Smooth muscle cell (in vitro differentiated cells): ENCODE results near the gene LRRC74B. TPM values are rescaled to one million over a fixed set of nuclear protein-coding genes. Genes with fewer than 3 reads are reported as not detected.

Source experiments
- DNase-seq: peaks from one replicate; lab custom pipeline; 2025; ENCODE audit not compliant: unreplicated experiment; lab: John Stamatoyannopoulos, UW
- H2AFZ ChIP-seq: fragments of 200-600 bp; sonication (generic); 2 replicates; pipeline ENCODE4 v1.6.0; 2016; ENCODE audit warnings: antibody characterized with exemption, low read depth, mild to moderate bottlenecking
- H3F3A ChIP-seq: fragments of 200-600 bp; sonication (generic); 2 replicates; pipeline ENCODE4 v1.6.0; 2017; ENCODE audit warnings: antibody characterized with exemption, low read depth
- H3K27ac ChIP-seq: fragments of 200-600 bp; sonication (generic); 2 replicates; pipeline ENCODE4 v1.5.1; 2016; ENCODE audit warnings: low read depth, mild to moderate bottlenecking
- H3K27me3 ChIP-seq: fragments of 200-600 bp; sonication (generic); 2 replicates; pipeline ENCODE4 v1.6.1; 2016; ENCODE audit warnings: low read depth, mild to moderate bottlenecking
- H3K36me3 ChIP-seq: fragments of 200-600 bp; sonication (generic); 2 replicates; pipeline ENCODE4 v1.5.1; 2016; ENCODE audit warnings: low read depth
- H3K4me1 ChIP-seq: fragments of 200-600 bp; sonication (generic); 2 replicates; pipeline ENCODE4 v1.5.1; 2016; ENCODE audit warnings: low read depth
- H3K4me2 ChIP-seq: fragments of 200-600 bp; sonication (generic); 2 replicates; pipeline ENCODE4 v1.6.0; 2016; ENCODE audit warnings: mild to moderate bottlenecking
- H3K4me3 ChIP-seq: fragments of 200-600 bp; sonication (generic); 2 replicates; pipeline ENCODE4 v1.5.1; 2016; ENCODE audit warnings: mild to moderate bottlenecking
- H3K79me2 ChIP-seq: fragments of 200-600 bp; sonication (generic); 2 replicates; pipeline ENCODE4 v1.6.0; 2016; ENCODE audit warnings: low read depth, mild to moderate bottlenecking
- H3K9ac ChIP-seq: fragments of 200-600 bp; sonication (generic); 2 replicates; pipeline ENCODE4 v1.6.0; 2016; ENCODE audit warnings: low read depth
- H3K9me3 ChIP-seq: fragments of 200-600 bp; sonication (generic); replicated peaks from 2 replicates; pipeline ENCODE4 v1.5.1; 2016; ENCODE audit warnings: low read depth
- H4K20me1 ChIP-seq: fragments of 200-600 bp; sonication (generic); 2 replicates; pipeline ENCODE4 v1.6.0; 2016; ENCODE audit warnings: low read depth
- WGBS: methylation state at CpG from one replicate; pipeline ENCODE4 v1.1.7; 2016; ENCODE audit warnings: low lambda C conversion rate; 5-methylcytosine and 5-hydroxymethylcytosine counted together
- polyA plus RNA-seq: library from polyadenylated mRNA; unstranded; fragments of >200 nt; fragmentation: Nextera tagmentation; extraction: Ambion mirVana; gene quantifications from 2 replicates; pipeline ENCODE4 v1.2.1, GENCODE V29; 2016
- total RNA-seq: library from RNA; depleted of rRNA; stranded (reverse); fragments of >200 nt; gene quantifications from 2 replicates; pipeline ENCODE4 v1.2.3, GENCODE V29; 2014
- TF ChIP-seq, protein P1 (sequence below): fragments of 200-600 bp; sonication (generic); IDR thresholded peaks from 2 replicates; pipeline ENCODE4 v1.5.1; 2017; ENCODE audit warnings: borderline replicate concordance, mild to moderate bottlenecking, antibody characterized with exemption; ENCODE audit not compliant: insufficient read depth, poor library complexity, severe bottlenecking

Gene LRRC74B
- total and polyA plus RNA-seq, 2 experiments from 2014 or later = not detected

GRCh38 chr22:21100149-21101032, 54.6 kb downstream of the LRRC74B start:
- no peak overlapping the region for H3K9ac ChIP-seq
- H3K9me3 ChIP-seq = no peaks in the 10 kb centered on the region
- H3K4me1 ChIP-seq = no peaks in the 10 kb centered on the region
- no peaks in the 10 kb centered on the region for H3K79me2 ChIP-seq
- H3F3A ChIP-seq = no peaks in the 10 kb centered on the region
- no peak overlapping the region for H3K27ac ChIP-seq
- no peaks in the 10 kb centered on the region for H3K36me3 ChIP-seq
- no peak overlapping the region for H3K4me2 ChIP-seq
- TF ChIP-seq, protein P1, sequence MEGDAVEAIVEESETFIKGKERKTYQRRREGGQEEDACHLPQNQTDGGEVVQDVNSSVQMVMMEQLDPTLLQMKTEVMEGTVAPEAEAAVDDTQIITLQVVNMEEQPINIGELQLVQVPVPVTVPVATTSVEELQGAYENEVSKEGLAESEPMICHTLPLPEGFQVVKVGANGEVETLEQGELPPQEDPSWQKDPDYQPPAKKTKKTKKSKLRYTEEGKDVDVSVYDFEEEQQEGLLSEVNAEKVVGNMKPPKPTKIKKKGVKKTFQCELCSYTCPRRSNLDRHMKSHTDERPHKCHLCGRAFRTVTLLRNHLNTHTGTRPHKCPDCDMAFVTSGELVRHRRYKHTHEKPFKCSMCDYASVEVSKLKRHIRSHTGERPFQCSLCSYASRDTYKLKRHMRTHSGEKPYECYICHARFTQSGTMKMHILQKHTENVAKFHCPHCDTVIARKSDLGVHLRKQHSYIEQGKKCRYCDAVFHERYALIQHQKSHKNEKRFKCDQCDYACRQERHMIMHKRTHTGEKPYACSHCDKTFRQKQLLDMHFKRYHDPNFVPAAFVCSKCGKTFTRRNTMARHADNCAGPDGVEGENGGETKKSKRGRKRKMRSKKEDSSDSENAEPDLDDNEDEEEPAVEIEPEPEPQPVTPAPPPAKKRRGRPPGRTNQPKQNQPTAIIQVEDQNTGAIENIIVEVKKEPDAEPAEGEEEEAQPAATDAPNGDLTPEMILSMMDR = no peak
- H3K27me3 ChIP-seq = no peaks in the 10 kb centered on the region
- no peaks in the 10 kb centered on the region for H4K20me1 ChIP-seq
- DNase-seq = no peak
- no peak overlapping the region for H3K4me3 ChIP-seq
- 82% methylated on average over 7 of the region's 7 CpGs for WGBS
- no peak overlapping the region for H2AFZ ChIP-seq

- Histone ChIP-seq H3K36me3 (no peaks in the 10 kb centered on the region), H4K20me1 (no peaks in the 10 kb centered on the region), H3F3A (no peaks in the 10 kb centered on the region), H3K4me2 (no peak overlapping the region), H3K4me1 (no peaks in the 10 kb centered on the region), H3K27me3 (no peaks in the 10 kb centered on the region), H3K9me3 (no peaks in the 10 kb centered on the region), H3K4me3 (no peak overlapping the region), H3K79me2 (no peaks in the 10 kb centered on the region), H3K27ac (no peak overlapping the region), H3K9ac (no peak overlapping the region), H2AFZ (no peak overlapping the region)
- DNase-seq = no peak
- TF ChIP-seq, protein P1 = no peak
- WGBS = 84% methylated on average over 6 of the region's 6 CpGs
These were observed 56.3 kb downstream of the LRRC74B start for GRCh38 chr22:21101877-21102638.

DNA sequence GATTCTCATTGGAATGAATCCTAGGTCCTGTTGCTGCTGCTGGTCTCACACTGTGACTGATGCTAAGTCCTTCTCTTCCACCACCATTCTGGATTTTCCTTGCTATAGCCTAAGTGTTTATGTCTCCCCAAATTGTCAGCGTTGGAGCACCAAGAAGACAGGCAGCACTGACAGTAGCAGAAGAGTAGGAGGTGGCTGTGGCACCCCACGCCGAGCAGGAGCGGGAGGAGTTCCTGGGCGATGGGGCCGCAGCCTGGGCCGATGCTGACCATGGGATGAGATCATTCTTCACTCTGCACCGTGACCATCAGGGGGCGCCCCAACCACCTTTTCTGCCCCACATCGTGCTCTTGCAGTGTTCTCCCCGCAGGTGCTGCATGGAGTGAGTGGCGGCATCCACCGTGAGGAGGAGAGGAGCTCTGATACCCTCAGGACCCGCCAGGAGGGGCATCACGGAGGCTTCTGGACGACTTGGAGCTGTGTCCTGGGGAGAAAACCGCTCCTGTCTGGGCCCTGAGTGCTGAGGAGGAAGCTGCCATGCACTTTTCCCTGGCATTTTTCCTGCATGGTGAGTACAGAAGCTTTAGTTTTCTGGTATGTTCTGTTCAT, 57.0 kb downstream of the LRRC74B start:
- Histone ChIP-seq H3K4me2 (no peak overlapping the region), H3K9me3 (no peaks in the 10 kb centered on the region), H3K79me2 (no peaks in the 10 kb centered on the region), H3K4me1 (no peaks in the 10 kb centered on the region), H4K20me1 (no peaks in the 10 kb centered on the region), H3K4me3 (no peak overlapping the region), H3K36me3 (no peaks in the 10 kb centered on the region), H3K9ac (no peak overlapping the region), H3K27me3 (no peaks in the 10 kb centered on the region), H2AFZ (no peak overlapping the region), H3K27ac (no peak overlapping the region), H3F3A (no peaks in the 10 kb centered on the region)
- TF ChIP-seq, protein P1 = peak; percentile 72
- WGBS = 7% methylated on average over 17 of the region's 17 CpGs
- peak; percentile 26 for DNase-seq
